Epithelial cell of proximal tubule (primary cell): Measurements from ENCODE around the gene ZNF407. TPM values are rescaled to one million over a fixed set of nuclear protein-coding genes. Genes with fewer than 3 reads are reported as not detected.

ENCODE experiments used
- DNase-seq: peaks from one replicate; pipeline ENCODE4 v3.0.0-alpha.2; 2011; ENCODE audit warnings: low read depth
- H3K4me3 ChIP-seq: 2 replicates; pipeline ENCODE4 v1.5.1; 2011; ENCODE audit warnings: low read depth, mild to moderate bottlenecking, low read length
- total RNA-seq: library from RNA; depleted of rRNA; stranded (reverse); fragments of >200 nt; gene quantifications from 2 replicates; pipeline ENCODE4 v1.2.3, GENCODE V29; 2015
- TF ChIP-seq, protein P1 (sequence below): conservative IDR thresholded peaks from 2 replicates; pipeline ENCODE4 v1.5.1; 2012; ENCODE audit warnings: low read depth, mild to moderate bottlenecking, low read length

The ZNF407 gene
- total RNA-seq, 1 donor from 2014 or later = 3.0 TPM

DNA sequence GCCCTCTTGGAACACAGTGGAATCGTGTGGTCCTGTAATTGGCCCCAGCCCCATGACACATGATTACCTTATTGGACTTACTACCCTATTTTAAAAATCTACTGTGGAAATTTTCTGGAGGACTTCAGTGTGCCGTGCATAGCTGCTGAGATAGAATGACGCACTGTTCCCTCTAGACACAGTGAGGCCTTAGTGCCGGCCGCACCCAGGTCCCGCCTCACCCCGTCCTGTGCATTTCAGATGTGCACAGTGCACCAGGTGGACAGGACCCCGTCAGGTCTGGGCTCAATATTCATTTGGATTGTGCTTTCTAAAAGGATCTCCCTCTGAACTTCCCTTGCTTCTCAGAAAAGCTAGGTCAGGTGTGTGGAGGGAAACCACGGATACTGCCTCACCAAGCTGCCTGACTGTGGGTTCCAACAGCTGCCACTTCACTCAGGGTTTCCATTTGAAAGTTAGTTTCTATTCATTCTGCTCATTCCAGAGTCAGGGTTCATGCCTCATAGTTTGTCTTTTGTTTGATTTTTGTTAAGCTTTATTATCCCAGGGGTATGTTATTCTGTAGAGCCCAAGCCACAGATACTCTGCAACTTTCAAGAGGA, 455.5 kb downstream of the ZNF407 start:
- no peak for DNase-seq
- TF ChIP-seq, protein P1, sequence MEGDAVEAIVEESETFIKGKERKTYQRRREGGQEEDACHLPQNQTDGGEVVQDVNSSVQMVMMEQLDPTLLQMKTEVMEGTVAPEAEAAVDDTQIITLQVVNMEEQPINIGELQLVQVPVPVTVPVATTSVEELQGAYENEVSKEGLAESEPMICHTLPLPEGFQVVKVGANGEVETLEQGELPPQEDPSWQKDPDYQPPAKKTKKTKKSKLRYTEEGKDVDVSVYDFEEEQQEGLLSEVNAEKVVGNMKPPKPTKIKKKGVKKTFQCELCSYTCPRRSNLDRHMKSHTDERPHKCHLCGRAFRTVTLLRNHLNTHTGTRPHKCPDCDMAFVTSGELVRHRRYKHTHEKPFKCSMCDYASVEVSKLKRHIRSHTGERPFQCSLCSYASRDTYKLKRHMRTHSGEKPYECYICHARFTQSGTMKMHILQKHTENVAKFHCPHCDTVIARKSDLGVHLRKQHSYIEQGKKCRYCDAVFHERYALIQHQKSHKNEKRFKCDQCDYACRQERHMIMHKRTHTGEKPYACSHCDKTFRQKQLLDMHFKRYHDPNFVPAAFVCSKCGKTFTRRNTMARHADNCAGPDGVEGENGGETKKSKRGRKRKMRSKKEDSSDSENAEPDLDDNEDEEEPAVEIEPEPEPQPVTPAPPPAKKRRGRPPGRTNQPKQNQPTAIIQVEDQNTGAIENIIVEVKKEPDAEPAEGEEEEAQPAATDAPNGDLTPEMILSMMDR = no peak
- H3K4me3 ChIP-seq = no peak overlapping the region

DNA sequence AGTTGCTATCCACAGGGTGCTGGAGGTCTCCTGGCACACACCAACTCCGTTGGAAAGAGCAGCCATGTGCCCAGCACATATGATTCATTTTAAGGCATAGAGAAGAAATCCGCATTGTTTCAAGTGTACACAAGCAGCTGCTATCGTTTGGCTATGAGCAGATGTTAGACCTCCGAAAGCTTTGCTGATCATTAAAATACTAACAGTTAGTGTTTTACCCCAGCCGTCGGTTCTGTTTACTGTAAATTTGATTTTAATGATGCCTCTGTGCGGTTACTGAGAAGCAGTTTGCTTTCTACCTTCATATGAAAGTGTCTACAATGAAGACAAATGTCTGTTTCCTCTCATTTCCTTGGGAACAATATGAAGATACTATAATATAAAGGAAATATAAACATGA, 456.4 kb downstream of the ZNF407 start:
- no peak for DNase-seq
- TF ChIP-seq, protein P1 = no peak
- no peak overlapping the region for H3K4me3 ChIP-seq

DNA sequence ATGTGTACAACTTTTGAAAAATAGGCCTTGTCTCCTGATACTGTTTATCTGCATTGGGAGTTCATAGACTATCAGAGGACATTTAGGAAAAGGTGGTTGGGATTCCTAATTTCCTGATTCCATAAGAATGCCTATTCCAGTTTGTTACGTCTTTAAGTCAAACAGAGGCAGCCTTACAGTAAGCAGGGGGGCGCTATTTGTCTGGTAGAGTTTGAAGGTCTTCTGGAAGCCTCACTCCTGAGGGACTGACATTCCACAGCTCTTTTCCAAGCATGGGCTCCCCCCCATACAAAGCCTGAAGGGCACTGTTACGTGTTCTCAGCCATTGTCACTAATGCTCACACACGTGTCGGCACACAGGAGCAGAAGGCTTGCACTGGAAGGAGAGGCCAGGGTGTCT, 456.9 kb downstream of the ZNF407 start:
- H3K4me3 ChIP-seq = no peak overlapping the region
- no peak for DNase-seq
- TF ChIP-seq, protein P1 = no peak

DNA sequence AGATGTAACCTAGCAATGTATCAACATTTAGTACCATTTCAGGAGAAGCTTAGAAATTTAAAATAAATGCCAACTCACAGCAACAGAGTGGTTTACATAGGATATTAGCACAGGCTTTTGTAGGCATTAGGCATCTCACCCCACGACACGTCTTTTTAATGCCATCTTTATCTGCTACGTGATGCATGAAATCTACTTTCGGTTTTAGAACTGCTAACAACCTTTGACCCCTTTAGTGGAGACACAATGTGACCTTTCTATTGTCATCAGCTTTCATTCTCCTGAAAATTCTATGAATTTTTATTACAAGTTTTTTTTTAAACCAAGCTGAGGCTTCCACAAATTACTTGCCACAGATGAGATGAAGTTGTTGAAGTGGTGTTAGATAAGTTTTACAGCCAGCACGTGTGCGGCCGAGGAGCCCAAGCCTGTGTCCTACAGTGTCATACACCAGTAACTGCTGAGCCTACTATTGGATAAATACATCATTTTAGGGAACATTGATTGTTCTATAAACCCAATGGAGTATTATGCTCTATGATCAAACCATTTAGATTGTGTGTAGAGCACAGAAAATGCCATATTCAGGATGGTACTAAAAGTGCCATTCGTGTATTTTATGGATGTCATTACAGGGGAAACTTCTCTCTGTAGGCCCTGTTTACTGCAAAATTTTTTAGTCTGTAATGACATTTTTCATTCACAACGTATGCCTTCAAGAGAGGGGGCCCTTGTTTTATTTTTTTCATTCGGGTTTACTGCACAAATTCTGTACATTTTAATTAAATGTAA, 459.7 kb downstream of the ZNF407 start:
- no peak overlapping the region for H3K4me3 ChIP-seq
- DNase-seq = no peak
- TF ChIP-seq, protein P1 = no peak

DNA sequence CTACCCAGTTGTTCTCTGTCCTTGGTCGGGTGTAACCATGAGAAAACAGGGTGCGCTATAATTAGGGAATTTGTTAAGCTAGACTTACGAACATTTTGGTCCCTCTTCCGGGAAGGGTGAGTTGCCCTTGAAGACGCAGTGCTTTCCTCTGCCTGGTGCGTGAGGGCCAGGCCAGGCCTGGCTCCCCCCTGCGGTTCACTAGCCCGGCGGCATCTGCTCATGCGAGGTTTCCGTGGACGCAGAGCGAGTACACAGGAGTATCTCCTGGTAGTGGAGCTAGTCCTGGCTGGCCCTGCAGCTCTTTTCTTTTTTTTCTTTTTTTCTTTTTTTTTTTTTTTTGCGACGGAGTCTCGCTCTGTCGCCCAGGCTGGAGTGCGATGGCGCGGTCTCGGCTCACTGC, 462.5 kb downstream of the ZNF407 start:
- H3K4me3 ChIP-seq = no peak overlapping the region
- TF ChIP-seq, protein P1 = no peak
- DNase-seq = no peak

DNA sequence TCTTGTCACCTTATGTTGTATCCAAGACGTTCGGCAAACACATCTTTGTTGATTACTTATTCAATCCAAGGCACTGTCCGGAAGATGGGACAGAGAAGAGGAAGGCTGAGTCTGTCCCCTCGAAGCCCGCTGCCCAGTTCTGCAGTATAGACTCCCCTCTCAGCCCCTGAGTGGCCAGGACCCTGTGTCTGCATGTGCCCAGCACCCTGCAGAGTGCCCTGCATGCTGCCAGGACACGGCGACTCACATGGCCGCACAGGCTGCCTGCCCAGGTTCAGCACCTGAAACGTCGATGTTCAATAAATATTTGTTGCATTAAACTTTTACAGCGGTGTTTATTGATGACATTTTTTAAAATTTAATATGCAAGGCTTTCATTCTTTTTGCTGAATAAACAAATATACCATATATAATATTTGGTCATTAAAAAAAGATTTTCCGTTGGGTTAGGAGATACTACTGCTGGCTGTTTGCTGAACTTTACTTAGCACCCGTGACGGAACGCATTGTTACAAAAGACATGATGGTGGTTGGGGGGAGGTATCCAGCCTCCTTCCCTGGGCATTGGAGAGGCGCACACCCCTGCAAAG, 464.7 kb downstream of the ZNF407 start:
- H3K4me3 ChIP-seq = no peak overlapping the region
- TF ChIP-seq, protein P1 = no peak
- no peak for DNase-seq
